Endothelial cell of umbilical vein (primary cell): ENCODE measurements around the gene AKAP13. TPM values are rescaled to one million over a fixed set of nuclear protein-coding genes. Genes with fewer than 3 reads are reported as not detected.

ENCODE experiments used
- BruUV-seq: library from RNA; stranded (reverse); fragments of 400-500 nt; replicated peaks from 2 replicates; lab custom pipeline; 2021; lab: Mats Ljungman, UMichigan
- CTCF ChIA-PET: fragments of 300-600, 350-600 bp; sonication (Branson Sonifier 250); formaldehyde crosslinking; loops from one replicate; lab custom pipeline; 2021; ENCODE audit warnings: antibody characterized with exemption, inconsistent platforms; lab: Charles Lee
- POLR2A ChIA-PET: fragments of 300-600, 350-600 bp; sonication (Branson Sonifier 250); formaldehyde crosslinking; loops from one replicate; lab custom pipeline; 2021; ENCODE audit warnings: antibody characterized with exemption, inconsistent platforms; lab: Charles Lee
- DNase-seq: peaks from one replicate; pipeline ENCODE4 v3.0.0-alpha.2; 2011; ENCODE audit warnings: low read depth, low spot score
- FAIRE-seq: peaks from 2 replicates; lab custom pipeline; 2011; peaks lifted over from hg19 to GRCh38; lab: Jason Lieb, UNC
- H2AFZ ChIP-seq: 2 replicates; pipeline ENCODE4 v1.6.0; 2012; ENCODE audit warnings: low read depth, low read length, control low read depth, inconsistent platforms
- H3K27ac ChIP-seq: 2 replicates; pipeline ENCODE4 v1.5.1; 2011; ENCODE audit warnings: low read depth, mild to moderate bottlenecking, control low read depth, low read length, moderate library complexity; ENCODE audit not compliant: insufficient read depth
- H3K27me3 ChIP-seq, 2 experiments: 2 replicates each; pipeline versions ENCODE4 v1.6.0 to v1.6.1; 2011; ENCODE audit warnings: low read length in 2 of 2, mixed read lengths in 1 of 2; ENCODE audit not compliant: control insufficient read depth in 2 of 2, insufficient read depth in 2 of 2
- H3K36me3 ChIP-seq, 2 experiments: 2 replicates in 1 of 2; 3 replicates in 1 of 2; pipeline ENCODE4 v1.5.1; 2011; ENCODE audit warnings: low read length in 2 of 2, mild to moderate bottlenecking in 1 of 2, moderate library complexity in 1 of 2; ENCODE audit not compliant: control insufficient read depth in 2 of 2, insufficient read depth in 2 of 2; ENCODE audit errors: extremely low read depth in 1 of 2
- H3K4me1 ChIP-seq: 3 replicates; pipeline ENCODE4 v1.5.1; 2011; ENCODE audit warnings: mild to moderate bottlenecking, low read length; ENCODE audit not compliant: control insufficient read depth, insufficient read depth; ENCODE audit errors: extremely low read depth
- H3K4me2 ChIP-seq: 2 replicates; pipeline ENCODE4 v1.6.1; 2011; ENCODE audit warnings: low read length, control low read depth, mixed read lengths; ENCODE audit not compliant: insufficient read depth
- H3K4me3 ChIP-seq, 3 experiments: fragments of 200-600 bp in 1 of 3; sonication (generic), shearing (Covaris generic) in 1 of 3; replicated peaks in 1 of 3; 2 replicates each; pipeline ENCODE4 v1.5.1; 2011 to 2016; ENCODE audit warnings: control low read depth in 3 of 3, low read length in 3 of 3, mild to moderate bottlenecking in 2 of 3, inconsistent platforms in 1 of 3, low read depth in 1 of 3, moderate library complexity in 1 of 3; ENCODE audit not compliant: insufficient read depth in 1 of 3
- H3K79me2 ChIP-seq: 2 replicates; pipeline ENCODE4 v1.6.0; 2012; ENCODE audit warnings: low read length, inconsistent platforms; ENCODE audit not compliant: control insufficient read depth, insufficient read depth
- H3K9ac ChIP-seq: replicated peaks from 2 replicates; pipeline ENCODE3; 2011; ENCODE audit warnings: low read length, control low read depth; ENCODE audit not compliant: insufficient read depth; ENCODE audit errors: extremely low read depth
- H3K9me1 ChIP-seq: replicated peaks from 3 replicates; pipeline ENCODE4 v1.6.0; 2011; ENCODE audit warnings: mild to moderate bottlenecking, low read length; ENCODE audit not compliant: control insufficient read depth, insufficient read depth; ENCODE audit errors: extremely low read depth
- H3K9me3 ChIP-seq: replicated peaks from 2 replicates; pipeline ENCODE4 v1.5.1; 2012; ENCODE audit warnings: low read length, inconsistent platforms; ENCODE audit not compliant: control insufficient read depth, insufficient read depth
- H4K20me1 ChIP-seq: replicated peaks from 2 replicates; pipeline ENCODE3; 2011; ENCODE audit warnings: mild to moderate bottlenecking, low read length; ENCODE audit not compliant: control insufficient read depth, insufficient read depth; ENCODE audit errors: extremely low read depth
- CTCF ChIP-seq, 2 donors: IDR thresholded peaks; 1 replicate in 1 of 2; 2 replicates in 1 of 2; pipeline ENCODE4 v1.5.1; 2011; ENCODE audit warnings: low read length in 2 of 2, mild to moderate bottlenecking in 2 of 2, moderate library complexity in 2 of 2, control low read depth in 1 of 2, inconsistent platforms in 1 of 2, low read depth in 1 of 2; ENCODE audit not compliant: insufficient read depth in 1 of 2; ENCODE audit errors: extremely low read depth in 1 of 2
- EZH2 ChIP-seq: IDR thresholded peaks from 2 replicates; pipeline ENCODE4 v1.6.1; 2012; ENCODE audit warnings: borderline replicate concordance, low read depth, mild to moderate bottlenecking, moderate library complexity, low read length, inconsistent platforms; ENCODE audit not compliant: severe bottlenecking
- FOS ChIP-seq: IDR thresholded peaks from 2 replicates; pipeline ENCODE4 v1.6.1; 2011; ENCODE audit warnings: mild to moderate bottlenecking, low read length, moderate library complexity, borderline replicate concordance; ENCODE audit not compliant: insufficient read depth
- GATA2 ChIP-seq: IDR thresholded peaks from 2 replicates; pipeline ENCODE4 v1.7.0; 2011; ENCODE audit warnings: low read depth, mild to moderate bottlenecking, moderate library complexity, mixed read lengths, low read length; ENCODE audit not compliant: insufficient read length, insufficient read depth
- JUN ChIP-seq: IDR thresholded peaks from 2 replicates; pipeline ENCODE4 v1.6.1; 2011; ENCODE audit warnings: borderline replicate concordance, low read depth; ENCODE audit not compliant: insufficient read length, insufficient read depth
- MAX ChIP-seq: IDR thresholded peaks from 2 replicates; pipeline ENCODE4 v1.6.1; 2011; ENCODE audit not compliant: insufficient read depth, insufficient read length
- MYC ChIP-seq: IDR thresholded peaks from one replicate; pipeline ENCODE4 v1.6.1; 2011; ENCODE audit warnings: mild to moderate bottlenecking, low read depth, low read length
- POLR2A ChIP-seq: IDR thresholded peaks from 2 replicates; pipeline ENCODE4 v1.6.1; 2012; ENCODE audit warnings: low read depth, mild to moderate bottlenecking, control low read depth, low read length
- POLR2AphosphoS5 ChIP-seq: IDR thresholded peaks from 2 replicates; pipeline ENCODE4 v1.6.1; 2012; ENCODE audit warnings: low read depth, mild to moderate bottlenecking, control low read depth, low read length, moderate library complexity; ENCODE audit not compliant: insufficient read depth
- dilution Hi-C: fragments of 300-500 bp; cut with MboI; formaldehyde crosslinking; loops from one replicate; pipeline ENCODE4 v1.15.0; 2019; ENCODE audit warnings: low sequenced_read_pairs; ENCODE audit not compliant: extremely low pct_ligation_motif_present
- intact Hi-C: fragments of 100-400 bp; cut with micrococcal nuclease; formaldehyde crosslinking; loops from one replicate; pipeline ENCODE4 v1.10.0; 2022
- polyA plus RNA-seq, 4 experiments: library from polyadenylated mRNA; depleted of rRNA in 3 of 4; stranded (reverse) in 3 of 4; unstranded in 1 of 4; fragments of >200 nt; gene quantifications; 2 replicates each; pipeline versions ENCODE4 v1.2.1 to v1.2.3, GENCODE V29; 2011 to 2012; ENCODE audit warnings: missing spikeins in 1 of 4
- total RNA-seq: library from RNA; stranded (reverse); gene quantifications from 2 replicates; pipeline ENCODE4 v1.2.3, GENCODE V29; 2021

Gene AKAP13
- total and polyA plus RNA-seq, 2 donors (not counting 3 experiments of a cell fraction or from before 2014, with no cell fraction given): 22.8 to 87.8 TPM

- Histone ChIP-seq H3K79me2 (no peaks in the 10 kb centered on the region), H3K4me3 (no peak overlapping the region), H3K27me3 (no peaks in the 10 kb centered on the region), H3K9ac (no peak overlapping the region), H2AFZ (no peak overlapping the region), H3K27ac (peak overlapping the region; percentile 6), H4K20me1 (no peaks in the 10 kb centered on the region), H3K36me3 (no peaks in the 10 kb centered on the region), H3K9me3 (no peaks in the 10 kb centered on the region), H3K4me2 (no peak overlapping the region), H3K9me1 (no peaks in the 10 kb centered on the region), H3K4me1 (peaks cover 14% of the 10 kb centered on the region)
- dilution Hi-C loops: no loop called here
- intact Hi-C loops: loop anchor here (1.0 to 2.0 kb wide), 5 partner anchors 49 to 251 kb away; partner anchors contain the start of gene AKAP13
- peak; percentile 96 for FAIRE-seq
- DNase-seq: peak; percentile 73
- no TSS peak for BruUV-seq
- ChIA-PET CTCF (interaction anchor here (0.6 to 4.9 kb wide), 27 partner anchors 10 to 337 kb away, joined by 3 to 74 read pairs (median 5); partner anchors contain the start of gene AKAP13), POLR2A (no interaction called here)
- TF ChIP-seq MYC: no peak
- peak; percentile 72 to 79 for TF ChIP-seq CTCF (IDR thresholded peaks at IDR 0.05; ENCODE audit: extremely low read depth in 1 of 2, insufficient read depth in 1 of 2, low read depth in 1 of 2, low read length in 2 of 2)
Observed at GRCh38 chr15:85330901-85331588, 49.4 kb upstream of the AKAP13 start.

- peaks cover 16% of the 10 kb centered on the region for H3K4me1 ChIP-seq
- BruUV-seq: no TSS peak
- ChIA-PET CTCF (interaction anchor here (0.6 to 4.9 kb wide), 25 partner anchors 9 to 336 kb away, joined by 3 to 74 read pairs (median 4); partner anchors contain the start of gene AKAP13), POLR2A (no interaction called here)
- DNase-seq: peak; percentile 21
- no peaks in the 10 kb centered on the region for H3K79me2 ChIP-seq
- dilution Hi-C loops: no loop called here
- TF ChIP-seq CTCF (IDR thresholded peaks at IDR 0.05; ENCODE audit: extremely low read depth in 1 of 2, insufficient read depth in 1 of 2, low read depth in 1 of 2, low read length in 2 of 2) (no peak), POLR2A (no peak), EZH2 (no peak), JUN (no peak), MAX (no peak), GATA2 (no peak), MYC (no peak), POLR2AphosphoS5 (no peak), FOS (no peak)
- FAIRE-seq: peak; percentile 4
- no peaks in the 10 kb centered on the region for H4K20me1 ChIP-seq
- peak overlapping the region; percentile 6 for H3K27ac ChIP-seq
- no peaks in the 10 kb centered on the region for H3K36me3 ChIP-seq
- no peak overlapping the region for H2AFZ ChIP-seq
- no peaks in the 10 kb centered on the region for H3K9me1 ChIP-seq
- no peaks in the 10 kb centered on the region for H3K27me3 ChIP-seq
- H3K4me3 ChIP-seq: no peak overlapping the region
- H3K9me3 ChIP-seq: no peaks in the 10 kb centered on the region
- no peak overlapping the region for H3K4me2 ChIP-seq
- intact Hi-C loops: loop anchor here (1.0 to 2.0 kb wide), 5 partner anchors 49 to 251 kb away; partner anchors contain the start of gene AKAP13
- no peak overlapping the region for H3K9ac ChIP-seq
Observed at GRCh38 chr15:85331655-85332285, 48.6 kb upstream of the AKAP13 start.
